HepG2 (cell line): ENCODE results near the gene ANAPC1. TPM values are rescaled to one million over a fixed set of nuclear protein-coding genes. Genes with fewer than 3 reads are reported as not detected.

Source experiments
- CEBPG ChIP-seq: IDR thresholded peaks from 2 replicates; pipeline ENCODE4 v1.6.1; 2016
- GABPB1 ChIP-seq: IDR thresholded peaks from 2 replicates; pipeline ENCODE4 v1.6.1; 2016; ENCODE audit warnings: mild to moderate bottlenecking, missing genetic modification reagents, moderate library complexity, missing compliant biosample characterization
- HNF4G ChIP-seq, 2 experiments: sonication (generic) in 1 of 2; formaldehyde crosslinking in 1 of 2; IDR thresholded peaks; 2 replicates each; pipeline versions ENCODE4 v1.4.0 to v1.6.1; 2011 to 2020; ENCODE audit warnings: borderline replicate concordance in 2 of 2, low read depth in 2 of 2, mild to moderate bottlenecking in 2 of 2, low read length in 1 of 2, missing genetic modification reagents in 1 of 2, moderate library complexity in 1 of 2
- KLF6 ChIP-seq: IDR thresholded peaks from 2 replicates; pipeline ENCODE4 v1.8.0; 2016; ENCODE audit warnings: missing biosample characterization, missing genetic modification reagents
- NR3C1 ChIP-seq: sonication (generic); formaldehyde crosslinking; IDR thresholded peaks from 2 replicates; pipeline ENCODE4 v1.4.0; 2020; ENCODE audit warnings: missing genetic modification reagents
- SMYD3 ChIP-seq: sonication (generic); formaldehyde crosslinking; IDR thresholded peaks from 2 replicates; pipeline ENCODE4 v1.8.1; 2023; ENCODE audit warnings: mild to moderate bottlenecking, missing genetic modification reagents
- ZNF343 ChIP-seq: sonication (generic); formaldehyde crosslinking; IDR thresholded peaks from 2 replicates; pipeline ENCODE4 v1.4.0; 2020; ENCODE audit warnings: mild to moderate bottlenecking, missing genetic modification reagents
- ZNF75D ChIP-seq: sonication (generic); formaldehyde crosslinking; IDR thresholded peaks from 2 replicates; pipeline ENCODE4 v1.8.1; 2023; ENCODE audit warnings: missing genetic modification reagents, mild to moderate bottlenecking, borderline replicate concordance
- ZNF761 ChIP-seq: sonication (generic); formaldehyde crosslinking; conservative IDR thresholded peaks from 2 replicates; pipeline ENCODE4 v1.4.0; 2020; ENCODE audit warnings: mild to moderate bottlenecking, missing genetic modification reagents
- polyA plus RNA-seq, 8 experiments: library from polyadenylated mRNA; depleted of rRNA in 3 of 8; stranded (reverse) in 7 of 8; unstranded in 1 of 8; fragments of >200 nt; fragmentation: Illumina TruSeq in 4 of 8; extraction: Trizol in 4 of 8; gene quantifications; 2 replicates each; pipeline versions ENCODE4 v1.2.1 to v1.2.3, GENCODE V29; 2011 to 2016; ENCODE audit warnings: low read depth in 4 of 8, missing spikeins in 1 of 8, mixed read lengths in 1 of 8; ENCODE audit not compliant: insufficient read depth in 1 of 8
- total RNA-seq, 5 experiments: library from RNA; depleted of rRNA; stranded (reverse); fragments of >200 nt; fragmentation: Illumina TruSeq; extraction: Trizol; gene quantifications; 2 replicates each; pipeline ENCODE4 v1.2.3, GENCODE V29; 2016; ENCODE audit warnings: low read depth in 1 of 5
- TF ChIP-seq, protein P1 (sequence below): sonication (generic); formaldehyde crosslinking; IDR thresholded peaks from 2 replicates; pipeline ENCODE4 v1.5.1; 2020; ENCODE audit warnings: missing genetic modification reagents, mild to moderate bottlenecking, borderline replicate concordance
- TF ChIP-seq, protein P2 (sequence below): sonication (generic); formaldehyde crosslinking; IDR thresholded peaks from 2 replicates; pipeline ENCODE4 v1.4.0; 2020; ENCODE audit warnings: missing genetic modification reagents
- TF ChIP-seq, protein P3 (sequence below): sonication (generic); formaldehyde crosslinking; IDR thresholded peaks from 2 replicates; pipeline ENCODE4 v1.4.0; 2020; ENCODE audit warnings: missing genetic modification reagents, borderline replicate concordance
- TF ChIP-seq, protein P4 (sequence below): sonication (generic); formaldehyde crosslinking; IDR thresholded peaks from 2 replicates; pipeline ENCODE4 v1.4.0; 2020; ENCODE audit warnings: mild to moderate bottlenecking, missing genetic modification reagents
- TF ChIP-seq, protein P5 (sequence below): sonication (generic); formaldehyde crosslinking; IDR thresholded peaks from 2 replicates; pipeline ENCODE4 v1.4.0; 2020; ENCODE audit warnings: missing genetic modification reagents, borderline replicate concordance
- TF ChIP-seq, protein P6 (sequence below): IDR thresholded peaks from 2 replicates; pipeline ENCODE4 v1.6.1; 2018; ENCODE audit warnings: missing genetic modification reagents

Gene ANAPC1
- total and polyA plus RNA-seq, 2 of the 13 experiments (the other 11 are each of a cell fraction or from before 2014, with no cell fraction given), result 50.0 to 89.7 TPM

DNA sequence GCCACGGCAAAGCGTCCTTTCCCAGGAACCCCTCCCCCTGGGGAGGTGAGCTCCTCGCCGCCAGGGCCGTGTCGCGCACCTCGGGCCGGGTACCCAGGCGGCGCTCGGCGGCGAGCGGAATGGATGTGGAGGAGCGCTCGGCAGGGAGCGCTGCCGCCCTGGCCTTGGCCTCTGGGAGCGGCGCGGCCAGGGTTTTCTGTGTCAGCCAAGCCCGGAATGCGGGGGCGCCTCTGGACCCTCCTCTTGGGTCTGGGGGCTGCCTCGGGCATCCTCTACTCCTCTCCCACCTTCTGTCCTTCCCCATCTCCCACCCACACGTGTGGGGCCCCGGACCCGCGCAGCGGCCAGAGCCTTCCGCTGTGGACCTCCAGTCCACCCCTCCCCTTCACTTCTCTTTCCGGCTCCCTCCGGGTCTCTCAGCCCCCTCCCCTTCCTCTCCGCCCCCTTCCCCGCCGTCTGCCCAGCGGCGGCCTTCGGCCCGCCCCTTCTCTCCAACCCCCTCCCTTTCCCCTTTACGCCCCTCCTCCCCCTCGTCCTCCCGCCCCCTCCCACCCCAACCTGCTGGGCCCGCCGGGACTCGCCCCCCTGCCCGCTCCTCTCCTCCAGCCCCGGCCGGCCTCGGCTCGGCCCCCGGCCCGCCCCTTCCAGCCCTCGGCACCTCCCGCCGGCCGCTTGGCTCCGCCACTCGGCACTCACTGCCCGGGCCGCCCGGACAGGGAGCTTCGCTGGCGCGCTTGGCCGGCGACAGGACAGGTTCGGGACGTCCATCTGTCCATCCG is 14.1 kb upstream of the ANAPC1 start, which contains the start of gene MERTK (continued):
- TF ChIP-seq, protein P1, sequence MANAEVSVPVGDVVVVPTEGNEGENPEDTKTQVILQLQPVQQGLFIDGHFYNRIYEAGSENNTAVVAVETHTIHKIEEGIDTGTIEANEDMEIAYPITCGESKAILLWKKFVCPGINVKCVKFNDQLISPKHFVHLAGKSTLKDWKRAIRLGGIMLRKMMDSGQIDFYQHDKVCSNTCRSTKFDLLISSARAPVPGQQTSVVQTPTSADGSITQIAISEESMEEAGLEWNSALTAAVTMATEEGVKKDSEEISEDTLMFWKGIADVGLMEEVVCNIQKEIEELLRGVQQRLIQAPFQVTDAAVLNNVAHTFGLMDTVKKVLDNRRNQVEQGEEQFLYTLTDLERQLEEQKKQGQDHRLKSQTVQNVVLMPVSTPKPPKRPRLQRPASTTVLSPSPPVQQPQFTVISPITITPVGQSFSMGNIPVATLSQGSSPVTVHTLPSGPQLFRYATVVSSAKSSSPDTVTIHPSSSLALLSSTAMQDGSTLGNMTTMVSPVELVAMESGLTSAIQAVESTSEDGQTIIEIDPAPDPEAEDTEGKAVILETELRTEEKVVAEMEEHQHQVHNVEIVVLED, result peak; percentile 46; the same call in 1 of the 2 replicates
- TF ChIP-seq ZNF343 (no peak), ZNF75D (no peak), SMYD3 (CRISPR knock-in tag) (no peak), CEBPG (peak; percentile 13; the same call in 1 of the 2 replicates), KLF6 (CRISPR knock-in tag) (peak; percentile 83), GABPB1 (CRISPR knock-in tag) (peak; percentile 87), HNF4G (IDR thresholded peaks at IDR 0.05; ENCODE audit: borderline replicate concordance, low read depth, low read length) (0 out of 2 replicates have a peak, but pooled peaks have one; percentile 7), HNF4G (CRISPR knock-in tag; IDR thresholded peaks at IDR 0.05; ENCODE audit: borderline replicate concordance, low read depth) (peak; percentile 71; the same call in 1 of the 2 replicates), NR3C1 (CRISPR knock-in tag) (no peak), ZNF761 (CRISPR knock-in tag) (peak; percentile 79)
- TF ChIP-seq, protein P2, sequence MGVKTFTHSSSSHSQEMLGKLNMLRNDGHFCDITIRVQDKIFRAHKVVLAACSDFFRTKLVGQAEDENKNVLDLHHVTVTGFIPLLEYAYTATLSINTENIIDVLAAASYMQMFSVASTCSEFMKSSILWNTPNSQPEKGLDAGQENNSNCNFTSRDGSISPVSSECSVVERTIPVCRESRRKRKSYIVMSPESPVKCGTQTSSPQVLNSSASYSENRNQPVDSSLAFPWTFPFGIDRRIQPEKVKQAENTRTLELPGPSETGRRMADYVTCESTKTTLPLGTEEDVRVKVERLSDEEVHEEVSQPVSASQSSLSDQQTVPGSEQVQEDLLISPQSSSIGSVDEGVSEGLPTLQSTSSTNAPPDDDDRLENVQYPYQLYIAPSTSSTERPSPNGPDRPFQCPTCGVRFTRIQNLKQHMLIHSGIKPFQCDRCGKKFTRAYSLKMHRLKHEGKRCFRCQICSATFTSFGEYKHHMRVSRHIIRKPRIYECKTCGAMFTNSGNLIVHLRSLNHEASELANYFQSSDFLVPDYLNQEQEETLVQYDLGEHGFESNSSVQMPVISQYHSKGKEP (CRISPR knock-in tag), result no peak
- TF ChIP-seq, protein P3, sequence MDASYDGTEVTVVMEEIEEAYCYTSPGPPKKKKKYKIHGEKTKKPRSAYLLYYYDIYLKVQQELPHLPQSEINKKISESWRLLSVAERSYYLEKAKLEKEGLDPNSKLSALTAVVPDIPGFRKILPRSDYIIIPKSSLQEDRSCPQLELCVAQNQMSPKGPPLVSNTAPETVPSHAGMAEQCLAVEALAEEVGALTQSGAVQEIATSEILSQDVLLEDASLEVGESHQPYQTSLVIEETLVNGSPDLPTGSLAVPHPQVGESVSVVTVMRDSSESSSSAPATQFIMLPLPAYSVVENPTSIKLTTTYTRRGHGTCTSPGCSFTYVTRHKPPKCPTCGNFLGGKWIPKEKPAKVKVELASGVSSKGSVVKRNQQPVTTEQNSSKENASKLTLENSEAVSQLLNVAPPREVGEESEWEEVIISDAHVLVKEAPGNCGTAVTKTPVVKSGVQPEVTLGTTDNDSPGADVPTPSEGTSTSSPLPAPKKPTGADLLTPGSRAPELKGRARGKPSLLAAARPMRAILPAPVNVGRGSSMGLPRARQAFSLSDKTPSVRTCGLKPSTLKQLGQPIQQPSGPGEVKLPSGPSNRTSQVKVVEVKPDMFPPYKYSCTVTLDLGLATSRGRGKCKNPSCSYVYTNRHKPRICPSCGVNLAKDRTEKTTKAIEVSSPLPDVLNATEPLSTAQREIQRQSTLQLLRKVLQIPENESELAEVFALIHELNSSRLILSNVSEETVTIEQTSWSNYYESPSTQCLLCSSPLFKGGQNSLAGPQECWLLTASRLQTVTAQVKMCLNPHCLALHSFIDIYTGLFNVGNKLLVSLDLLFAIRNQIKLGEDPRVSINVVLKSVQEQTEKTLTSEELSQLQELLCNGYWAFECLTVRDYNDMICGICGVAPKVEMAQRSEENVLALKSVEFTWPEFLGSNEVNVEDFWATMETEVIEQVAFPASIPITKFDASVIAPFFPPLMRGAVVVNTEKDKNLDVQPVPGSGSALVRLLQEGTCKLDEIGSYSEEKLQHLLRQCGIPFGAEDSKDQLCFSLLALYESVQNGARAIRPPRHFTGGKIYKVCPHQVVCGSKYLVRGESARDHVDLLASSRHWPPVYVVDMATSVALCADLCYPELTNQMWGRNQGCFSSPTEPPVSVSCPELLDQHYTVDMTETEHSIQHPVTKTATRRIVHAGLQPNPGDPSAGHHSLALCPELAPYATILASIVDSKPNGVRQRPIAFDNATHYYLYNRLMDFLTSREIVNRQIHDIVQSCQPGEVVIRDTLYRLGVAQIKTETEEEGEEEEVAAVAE (CRISPR knock-in tag), result peak; percentile 27; the same call in 1 of the 2 replicates
- TF ChIP-seq, protein P4, sequence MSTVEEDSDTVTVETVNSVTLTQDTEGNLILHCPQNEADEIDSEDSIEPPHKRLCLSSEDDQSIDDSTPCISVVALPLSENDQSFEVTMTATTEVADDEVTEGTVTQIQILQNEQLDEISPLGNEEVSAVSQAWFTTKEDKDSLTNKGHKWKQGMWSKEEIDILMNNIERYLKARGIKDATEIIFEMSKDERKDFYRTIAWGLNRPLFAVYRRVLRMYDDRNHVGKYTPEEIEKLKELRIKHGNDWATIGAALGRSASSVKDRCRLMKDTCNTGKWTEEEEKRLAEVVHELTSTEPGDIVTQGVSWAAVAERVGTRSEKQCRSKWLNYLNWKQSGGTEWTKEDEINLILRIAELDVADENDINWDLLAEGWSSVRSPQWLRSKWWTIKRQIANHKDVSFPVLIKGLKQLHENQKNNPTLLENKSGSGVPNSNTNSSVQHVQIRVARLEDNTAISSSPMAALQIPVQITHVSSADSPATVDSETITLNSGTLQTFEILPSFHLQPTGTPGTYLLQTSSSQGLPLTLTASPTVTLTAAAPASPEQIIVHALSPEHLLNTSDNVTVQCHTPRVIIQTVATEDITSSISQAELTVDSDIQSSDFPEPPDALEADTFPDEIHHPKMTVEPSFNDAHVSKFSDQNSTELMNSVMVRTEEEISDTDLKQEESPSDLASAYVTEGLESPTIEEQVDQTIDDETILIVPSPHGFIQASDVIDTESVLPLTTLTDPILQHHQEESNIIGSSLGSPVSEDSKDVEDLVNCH, result no peak
- TF ChIP-seq, protein P5, sequence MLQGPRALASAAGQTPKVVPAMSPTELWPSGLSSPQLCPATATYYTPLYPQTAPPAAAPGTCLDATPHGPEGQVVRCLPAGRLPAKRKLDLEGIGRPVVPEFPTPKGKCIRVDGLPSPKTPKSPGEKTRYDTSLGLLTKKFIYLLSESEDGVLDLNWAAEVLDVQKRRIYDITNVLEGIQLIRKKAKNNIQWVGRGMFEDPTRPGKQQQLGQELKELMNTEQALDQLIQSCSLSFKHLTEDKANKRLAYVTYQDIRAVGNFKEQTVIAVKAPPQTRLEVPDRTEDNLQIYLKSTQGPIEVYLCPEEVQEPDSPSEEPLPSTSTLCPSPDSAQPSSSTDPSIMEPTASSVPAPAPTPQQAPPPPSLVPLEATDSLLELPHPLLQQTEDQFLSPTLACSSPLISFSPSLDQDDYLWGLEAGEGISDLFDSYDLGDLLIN (CRISPR knock-in tag), result peak; percentile 88; the same call in 1 of the 2 replicates
- TF ChIP-seq, protein P6, sequence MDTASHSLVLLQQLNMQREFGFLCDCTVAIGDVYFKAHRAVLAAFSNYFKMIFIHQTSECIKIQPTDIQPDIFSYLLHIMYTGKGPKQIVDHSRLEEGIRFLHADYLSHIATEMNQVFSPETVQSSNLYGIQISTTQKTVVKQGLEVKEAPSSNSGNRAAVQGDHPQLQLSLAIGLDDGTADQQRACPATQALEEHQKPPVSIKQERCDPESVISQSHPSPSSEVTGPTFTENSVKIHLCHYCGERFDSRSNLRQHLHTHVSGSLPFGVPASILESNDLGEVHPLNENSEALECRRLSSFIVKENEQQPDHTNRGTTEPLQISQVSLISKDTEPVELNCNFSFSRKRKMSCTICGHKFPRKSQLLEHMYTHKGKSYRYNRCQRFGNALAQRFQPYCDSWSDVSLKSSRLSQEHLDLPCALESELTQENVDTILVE, result peak; percentile 14
